Suppressor macrophage (primary cell): ENCODE results near the gene CASP4.
"Not testable (repeated sequence)": the region's sequence is repeated elsewhere in the genome, so short reads cannot be mapped to it uniquely, and the experiment has no call there.

ENCODE experiments used
- DNase-seq, 4 experiments: peaks; one replicate each; pipeline ENCODE4 v3.0.0-alpha.2; 2020 to 2022

The CASP4 gene

DNA sequence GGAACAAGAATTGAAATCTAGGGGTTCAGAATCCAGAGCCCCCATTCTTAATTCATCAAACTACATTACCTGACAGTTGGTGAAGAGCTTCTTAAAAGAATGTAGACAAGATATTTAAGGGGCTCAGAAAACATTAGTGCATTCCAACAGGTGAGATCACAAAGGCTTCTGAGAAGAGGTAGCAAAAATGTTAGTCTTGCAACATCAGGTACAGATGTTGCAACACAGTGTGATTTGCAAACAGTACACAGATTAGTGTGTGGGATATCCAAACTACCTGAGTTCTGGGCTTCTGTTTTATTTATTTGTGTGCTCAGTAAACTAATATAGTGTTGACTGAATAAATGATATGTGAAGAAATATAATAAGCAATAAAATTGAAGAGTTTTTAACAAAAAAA lies 11.8 kb downstream of the CASP4 start:
- no peak for DNase-seq

DNA sequence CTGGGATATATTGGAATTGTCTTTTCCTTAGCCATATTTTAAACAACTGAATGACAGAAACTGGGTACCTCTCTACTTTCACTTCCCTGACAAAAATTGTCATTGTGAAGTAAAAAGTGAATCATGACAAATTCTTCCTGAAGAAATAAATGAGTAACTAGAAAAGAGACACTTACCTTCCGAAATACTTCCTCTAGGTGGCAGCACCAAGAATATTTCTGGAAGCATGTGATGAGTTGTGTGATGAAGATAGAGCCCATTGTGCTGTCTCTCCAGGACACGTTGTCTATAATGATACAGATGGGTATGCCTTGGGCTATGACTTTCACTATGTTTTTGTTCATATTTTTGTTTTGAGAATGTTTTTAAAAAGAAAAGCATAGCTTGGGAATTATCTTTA lies 21.5 kb downstream of the CASP4 start:
- peak; percentile 43 to 80 (median 62) for DNase-seq

DNA sequence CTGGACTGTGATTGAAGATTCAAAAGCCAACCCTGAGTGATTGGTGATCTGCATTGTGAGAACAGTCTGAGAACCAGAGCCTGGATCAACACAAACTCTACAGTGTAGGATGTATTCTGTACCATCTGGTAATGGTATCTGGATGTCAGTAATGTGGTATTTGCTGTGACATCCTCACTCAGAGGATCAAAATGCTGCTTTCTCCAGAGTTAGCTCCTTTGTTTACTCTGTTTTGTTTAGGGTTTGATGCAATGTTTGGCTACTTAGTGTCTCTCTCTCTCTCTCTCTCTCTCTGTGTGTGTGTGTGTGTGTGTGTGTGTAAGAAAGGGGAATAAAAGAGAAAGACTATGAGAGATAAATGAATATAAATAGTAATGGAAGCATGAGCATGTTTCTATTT lies 24.3 kb downstream of the CASP4 start:
- no peak for DNase-seq

DNA sequence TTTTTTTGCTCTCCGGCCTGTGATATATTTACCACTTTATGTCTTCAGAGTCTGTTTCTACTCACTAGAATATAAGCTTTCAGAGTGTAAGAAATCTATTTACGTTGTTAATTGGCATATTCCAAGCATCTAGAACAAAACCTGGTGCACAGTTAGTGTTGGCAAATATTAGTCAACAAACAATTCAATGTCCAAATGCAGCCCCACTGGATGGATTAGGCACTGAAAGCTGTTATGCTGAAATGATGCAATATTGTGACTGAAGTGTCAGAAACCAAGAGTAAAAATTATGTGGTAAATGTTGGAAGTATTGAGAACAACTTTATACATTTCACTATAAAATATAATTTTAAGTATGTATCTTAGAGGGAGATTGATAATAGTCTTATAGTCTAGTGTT lies 24.8 kb downstream of the CASP4 start:
- no peak for DNase-seq

DNA sequence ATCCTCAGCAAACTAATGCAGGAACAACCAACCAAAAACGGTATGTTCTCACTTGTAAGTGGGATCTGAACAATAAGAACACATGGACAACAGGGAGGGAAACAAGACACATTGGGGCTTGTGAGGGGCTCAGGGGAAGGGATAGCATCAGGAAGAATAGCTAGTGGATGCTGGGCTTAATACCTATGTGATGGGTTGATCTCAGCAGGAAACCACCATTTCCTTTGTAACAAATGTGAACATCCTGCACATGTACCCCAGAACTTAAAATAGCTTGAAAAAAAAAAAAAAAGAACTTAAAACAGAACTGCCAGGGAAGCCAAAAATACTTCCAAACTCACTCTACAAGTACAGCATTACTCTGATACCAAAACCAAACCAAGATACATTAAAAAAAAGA lies 33.8 kb downstream of the CASP4 start:
- no peak for DNase-seq

DNA sequence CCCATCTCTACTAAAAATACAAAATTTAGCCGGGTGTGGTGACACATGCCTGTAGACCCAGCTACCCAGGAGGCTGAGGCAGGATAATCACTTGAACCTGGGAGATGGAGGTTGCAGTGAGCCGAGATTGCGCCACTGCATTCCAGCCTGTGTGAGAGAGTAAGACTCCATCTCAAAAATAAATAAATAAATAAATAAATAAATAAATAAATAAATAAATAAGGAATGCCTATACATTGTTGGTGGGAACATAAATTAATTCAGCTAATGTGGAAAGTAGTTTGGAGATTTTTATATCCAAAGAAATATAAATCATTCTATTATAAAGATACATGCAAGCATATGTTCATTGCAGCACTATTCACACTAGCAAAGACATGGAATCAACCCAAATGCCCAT lies 34.3 kb downstream of the CASP4 start:
- not testable (repeated sequence) for DNase-seq

DNA sequence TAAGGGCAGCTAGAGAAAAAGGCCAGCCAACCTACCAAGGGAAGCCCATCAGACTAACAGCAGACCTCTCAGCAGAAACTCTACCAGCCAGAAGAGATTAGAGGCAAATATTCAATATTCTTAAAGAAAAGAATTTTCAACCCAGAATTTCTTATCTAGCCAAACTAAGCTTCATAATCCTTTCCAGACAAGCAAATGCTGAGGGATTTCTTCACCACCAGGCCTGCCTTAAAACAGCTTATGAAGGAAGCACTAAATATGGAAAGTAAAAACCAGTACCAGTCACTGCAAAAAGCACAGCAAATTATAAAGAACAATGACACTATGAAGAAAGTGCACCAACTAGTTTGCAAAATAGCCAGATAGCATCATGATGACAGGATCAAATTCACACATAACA lies 39.6 kb downstream of the CASP4 start:
- no peak for DNase-seq

DNA sequence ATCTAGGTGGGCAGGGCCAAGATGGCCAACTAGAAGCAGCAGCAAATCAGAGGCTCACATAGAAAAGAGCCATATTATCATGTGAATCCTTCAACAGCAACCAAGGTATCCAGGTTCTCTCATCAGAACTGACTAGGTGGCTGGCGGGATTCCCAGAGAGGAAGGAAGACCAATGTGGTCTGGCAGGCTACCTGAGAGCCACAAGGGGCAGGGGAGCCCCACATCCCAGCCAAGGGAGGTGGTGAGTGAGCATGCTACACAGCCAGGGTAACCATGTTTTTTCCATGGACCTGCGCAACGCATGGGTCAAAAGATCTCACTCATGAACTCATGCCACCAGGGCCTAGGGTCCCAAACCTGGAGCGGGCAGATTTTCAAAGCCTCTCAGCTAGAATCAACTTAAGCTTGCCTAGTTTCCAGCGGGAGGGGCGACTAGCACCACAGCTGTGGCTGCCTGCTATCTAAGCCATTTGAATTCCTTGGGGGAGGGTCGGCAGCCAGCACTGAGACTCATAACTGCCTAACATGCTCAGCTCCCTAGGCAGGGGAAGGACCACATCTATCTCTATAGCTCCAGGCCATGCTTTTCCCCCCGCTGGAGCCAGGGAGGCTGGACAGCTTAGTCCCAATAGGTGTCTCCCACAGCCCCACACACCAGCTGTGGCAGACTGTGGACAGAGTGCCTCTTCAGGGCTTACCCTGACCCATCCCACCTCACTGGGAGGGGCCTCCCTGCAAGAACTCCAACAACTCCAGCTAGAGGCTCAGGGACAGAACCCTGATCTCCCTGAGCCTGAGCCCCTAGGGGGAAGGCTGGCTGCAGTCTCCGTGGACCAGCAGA lies 41.4 kb downstream of the CASP4 start:
- no peak for DNase-seq

DNA sequence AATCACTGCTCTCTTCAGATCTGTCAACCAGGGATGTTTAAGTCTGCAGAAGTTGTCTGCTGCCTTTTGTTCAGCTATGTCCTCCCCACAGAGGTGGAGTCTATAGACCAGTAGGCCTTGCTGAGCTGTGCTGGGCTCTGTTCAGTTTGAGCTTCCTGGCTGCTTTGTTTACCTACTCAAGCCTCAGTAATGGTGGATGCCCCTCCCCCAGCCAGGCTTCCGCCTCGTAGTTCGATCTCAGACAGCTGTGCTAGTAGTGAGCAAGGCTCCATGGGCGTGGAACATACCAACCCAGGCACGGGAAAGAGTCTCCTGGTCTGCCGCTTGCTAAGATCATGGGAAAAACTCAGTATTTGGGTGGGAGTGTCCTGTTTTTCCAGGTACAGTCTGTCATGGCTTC lies 42.5 kb downstream of the CASP4 start:
- DNase-seq = no peak

DNA sequence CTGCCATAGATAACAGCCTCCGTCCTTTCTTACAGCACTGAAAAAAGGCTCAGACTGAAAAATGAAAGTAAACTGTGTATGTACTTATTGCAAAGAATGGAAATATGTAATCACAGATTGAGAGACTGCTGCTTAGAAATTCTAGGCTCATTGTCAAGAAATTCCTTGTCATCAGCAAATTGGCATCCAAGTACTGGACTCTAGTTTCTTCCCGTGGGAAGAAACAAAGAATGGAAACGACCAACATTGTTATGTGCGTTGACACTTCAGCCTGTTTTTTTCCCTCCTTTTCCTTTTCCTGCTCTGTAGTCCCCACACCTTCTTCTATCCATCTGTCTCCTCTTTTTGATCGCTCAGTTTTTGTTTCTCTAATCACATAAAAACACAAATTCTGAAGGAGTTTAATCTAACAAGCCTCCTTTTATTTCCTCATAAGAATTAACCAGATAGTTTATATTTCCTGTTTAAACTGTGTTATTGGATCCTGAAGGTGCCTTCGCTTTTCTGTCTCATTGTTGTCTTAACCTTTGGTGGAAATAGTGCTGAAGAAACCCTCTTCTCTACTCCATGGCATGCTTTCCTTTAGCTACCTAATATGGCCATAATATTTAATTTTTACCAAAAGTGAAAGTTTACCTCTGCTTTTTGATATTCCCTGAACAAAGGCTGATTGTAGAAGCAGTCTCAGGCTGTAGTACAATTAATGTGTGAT lies 50.1 kb downstream of the CASP4 start:
- DNase-seq = no peak

DNA sequence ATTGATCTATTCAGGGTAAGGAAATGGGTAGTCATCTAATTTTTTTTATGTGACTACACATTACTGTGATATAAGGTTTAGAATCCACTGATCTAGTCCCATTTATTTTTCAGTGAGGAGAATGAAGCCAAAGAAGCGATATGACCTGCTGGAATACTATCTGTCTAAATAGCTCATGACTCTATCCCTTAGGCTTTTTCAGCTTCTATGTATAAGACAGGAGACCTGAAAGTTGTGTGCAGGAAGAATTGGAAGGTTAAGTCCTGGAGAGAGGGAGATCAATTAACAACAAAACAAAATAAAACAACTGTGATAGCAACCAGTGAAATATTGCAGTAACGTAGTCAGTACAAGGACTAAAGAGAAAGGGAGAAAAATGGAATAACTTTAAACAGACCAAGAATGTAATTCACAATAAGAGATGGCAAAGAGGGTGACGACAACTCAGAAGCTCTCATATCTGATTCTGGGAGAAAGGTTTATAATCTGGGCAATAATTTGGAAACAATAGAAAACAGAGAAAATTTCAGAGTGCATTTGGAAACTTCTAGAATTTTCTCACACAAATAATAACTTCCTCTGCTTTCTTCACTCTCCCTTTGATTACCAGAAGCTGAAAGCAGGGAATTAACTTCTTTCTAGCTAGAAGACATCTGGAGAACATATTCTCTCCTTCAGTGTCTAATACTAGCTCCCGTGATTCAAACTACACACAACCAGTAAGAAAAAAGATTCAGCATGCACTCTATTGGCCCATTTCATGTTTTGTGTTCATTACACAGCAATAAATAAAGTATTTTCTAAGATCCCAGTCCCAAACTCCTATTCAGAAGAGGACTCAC lies 50.9 kb downstream of the CASP4 start:
- DNase-seq = peak in 1 of 4 experiments; percentile 12

DNA sequence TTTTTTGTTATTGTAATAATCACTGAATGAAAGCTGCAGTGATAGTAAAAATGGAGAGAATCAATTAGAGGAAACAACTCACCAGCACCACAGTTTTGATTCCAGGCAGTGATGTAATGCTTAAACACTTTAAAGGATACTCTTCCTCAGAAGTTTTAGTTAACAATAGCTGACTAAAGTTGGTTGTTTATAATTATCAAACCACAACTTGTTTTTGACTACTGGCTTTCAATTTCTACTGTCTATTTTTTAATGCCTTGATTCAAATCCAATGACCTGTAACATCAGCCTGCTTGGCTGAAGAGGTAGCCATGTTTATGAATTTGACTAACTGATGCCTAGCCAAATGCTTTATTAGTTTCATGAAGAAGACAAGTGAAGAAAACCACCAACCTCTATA lies 51.9 kb downstream of the CASP4 start:
- no peak for DNase-seq

DNA sequence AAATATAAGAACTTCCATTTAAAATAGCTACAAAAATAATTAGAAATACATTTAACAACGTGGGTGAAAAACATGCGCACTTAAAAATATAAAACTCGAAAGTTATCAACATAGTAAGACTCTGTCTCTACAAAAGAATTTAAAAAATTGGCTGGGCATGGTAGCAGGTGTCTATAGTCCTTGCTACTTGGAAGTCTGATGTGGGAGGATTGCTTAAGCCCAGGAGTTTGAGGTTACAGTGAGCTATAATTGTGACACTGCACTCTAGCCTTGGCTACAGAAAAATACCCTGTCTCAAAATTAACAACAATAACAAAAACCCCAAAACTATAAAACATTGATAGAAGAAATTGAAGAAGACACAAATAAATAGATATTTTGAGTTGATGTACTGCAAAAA lies 56.3 kb downstream of the CASP4 start:
- DNase-seq = no peak

DNA sequence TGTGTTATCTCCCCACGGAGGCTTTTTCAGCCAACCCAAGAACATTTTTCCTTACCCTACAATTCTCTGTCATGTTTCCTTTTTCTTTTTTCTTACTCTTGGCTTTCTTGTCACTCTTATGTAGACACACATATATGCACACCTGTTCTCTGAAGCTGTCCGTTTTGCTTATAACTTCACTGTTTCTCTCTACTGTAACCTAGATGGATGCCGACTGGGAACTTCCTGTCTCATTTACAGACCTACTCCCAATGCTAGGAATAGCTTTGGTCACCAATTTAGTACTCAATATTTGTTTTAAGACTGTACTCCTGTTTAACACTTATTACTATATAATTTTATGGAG lies 60.2 kb downstream of the CASP4 start:
- no peak for DNase-seq

DNA sequence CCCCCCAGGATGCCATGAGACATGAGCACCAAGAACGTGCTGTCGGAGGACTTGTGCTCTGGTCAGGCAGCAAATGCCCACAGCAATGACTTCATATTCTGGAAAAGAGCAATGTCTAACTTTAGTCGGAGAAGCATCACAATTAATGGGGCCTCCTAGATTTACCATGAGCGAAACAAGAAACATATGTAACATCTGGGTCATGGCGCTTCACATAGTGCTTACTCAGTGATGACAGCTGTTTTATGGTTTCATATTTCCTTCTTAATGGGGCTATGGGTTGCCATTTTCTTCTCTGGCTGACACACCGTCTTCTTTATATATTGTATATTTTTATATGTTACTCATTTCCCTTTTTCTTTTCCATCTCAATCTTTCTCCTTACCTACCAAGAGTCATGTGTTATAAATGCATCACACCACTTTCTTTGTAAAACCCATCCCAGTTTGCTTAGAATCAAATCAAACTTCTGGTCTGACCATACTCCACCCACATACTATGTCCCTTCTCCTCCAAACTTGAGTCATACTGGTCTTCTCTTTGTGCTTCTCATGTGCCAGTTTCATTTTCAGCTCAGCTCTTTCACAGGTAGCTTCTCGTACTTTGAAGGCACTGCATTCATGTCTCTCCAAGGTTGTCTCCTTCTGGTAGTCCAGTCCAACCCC lies 60.7 kb downstream of the CASP4 start:
- DNase-seq = no peak

DNA sequence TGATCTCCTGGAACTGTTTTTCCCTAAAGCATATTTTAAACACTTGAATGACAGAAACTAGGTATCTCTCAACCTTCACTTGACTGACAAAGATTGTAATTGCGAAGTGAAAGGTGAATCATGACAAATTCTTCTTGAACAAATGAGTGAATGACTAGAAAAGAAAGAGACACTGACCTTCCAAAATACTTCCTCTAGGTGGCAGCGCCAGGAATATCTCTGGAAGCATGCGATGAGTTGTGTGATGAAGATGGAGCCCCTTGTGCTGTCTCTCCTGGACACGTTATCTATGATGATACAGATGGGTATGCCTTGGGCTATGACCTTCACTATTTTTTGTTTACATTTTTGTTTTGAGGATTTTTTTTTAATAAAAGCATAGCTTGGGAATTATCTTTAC lies 63.1 kb downstream of the CASP4 start:
- DNase-seq = no peak

DNA sequence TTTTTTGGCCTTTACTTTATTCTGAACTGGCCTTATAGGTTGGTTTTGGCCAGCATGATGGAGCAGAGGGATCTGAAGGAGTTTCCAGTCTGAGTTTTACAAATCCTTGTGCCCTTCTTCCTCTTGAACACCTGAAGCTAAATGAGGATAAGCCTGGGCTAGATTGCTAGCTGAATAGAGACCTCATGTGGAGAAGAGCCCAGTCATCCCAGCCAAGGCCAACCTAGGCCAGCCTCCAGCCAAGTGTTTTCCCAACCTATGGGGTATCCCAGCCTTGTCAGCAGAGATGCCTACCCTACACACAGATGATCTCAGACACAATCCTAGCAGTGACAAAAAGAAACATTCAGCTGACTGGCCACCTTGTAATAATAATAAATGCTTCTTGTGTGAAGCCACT lies 69.1 kb downstream of the CASP4 start:
- DNase-seq = no peak

DNA sequence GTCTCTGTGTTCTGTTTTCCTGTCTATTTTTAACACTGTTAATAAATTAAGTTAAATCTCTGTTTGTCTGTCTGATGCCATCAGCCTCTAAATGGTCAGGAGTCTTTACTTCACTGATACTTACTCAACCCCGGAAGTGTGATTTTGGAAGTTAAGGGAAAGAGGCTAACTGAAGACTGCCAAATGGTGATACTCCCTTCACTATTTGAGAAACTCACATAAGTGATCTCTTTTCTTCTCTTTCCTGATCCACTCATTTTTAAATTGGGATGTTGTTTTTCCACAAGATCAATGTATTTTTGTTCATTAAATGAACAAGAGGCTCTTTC lies 69.7 kb downstream of the CASP4 start:
- DNase-seq = peak in 1 of 4 experiments; percentile 3

DNA sequence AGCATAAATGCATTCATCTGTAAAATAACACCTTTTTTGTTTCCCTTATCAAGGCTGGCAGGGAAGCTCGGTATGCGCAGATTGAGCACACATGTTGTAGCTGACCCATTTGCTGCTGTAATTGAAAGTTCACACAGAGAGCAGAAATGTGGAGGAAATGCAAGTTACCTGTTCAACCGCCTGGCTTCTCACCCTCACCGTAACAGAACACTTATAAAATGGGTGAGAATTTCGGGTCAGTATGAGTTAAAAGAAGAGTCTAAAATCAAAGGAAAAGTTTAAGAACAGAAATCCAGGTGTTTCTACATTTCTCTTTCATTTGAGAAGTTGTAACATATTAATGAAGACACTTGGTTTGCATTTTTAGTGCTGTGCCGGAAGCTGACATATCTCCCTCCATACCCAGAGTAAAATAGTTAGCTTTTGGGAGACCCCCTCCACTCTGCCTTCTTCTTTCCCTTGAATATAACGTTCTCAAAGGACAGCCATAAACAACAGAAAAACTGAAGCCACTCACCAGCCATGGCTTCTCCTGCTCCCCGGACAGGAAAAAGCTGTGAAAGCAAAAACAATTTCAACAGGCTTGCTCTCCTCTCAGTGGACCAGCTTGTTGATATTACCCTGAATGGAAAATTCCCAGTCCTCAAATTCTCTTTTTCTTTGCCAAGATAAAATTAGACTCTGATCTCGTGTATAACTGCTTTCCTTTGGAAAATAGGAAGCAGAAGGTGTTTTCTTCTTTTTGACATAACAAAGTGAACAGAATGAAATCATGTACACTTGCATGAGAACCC lies 70.3 kb downstream of the CASP4 start, which contains the start of gene CASP12:
Gene CASP12 (minus strand): TSS at position 570 of the 794 bp plus-strand sequence.
- DNase-seq = no peak

DNA sequence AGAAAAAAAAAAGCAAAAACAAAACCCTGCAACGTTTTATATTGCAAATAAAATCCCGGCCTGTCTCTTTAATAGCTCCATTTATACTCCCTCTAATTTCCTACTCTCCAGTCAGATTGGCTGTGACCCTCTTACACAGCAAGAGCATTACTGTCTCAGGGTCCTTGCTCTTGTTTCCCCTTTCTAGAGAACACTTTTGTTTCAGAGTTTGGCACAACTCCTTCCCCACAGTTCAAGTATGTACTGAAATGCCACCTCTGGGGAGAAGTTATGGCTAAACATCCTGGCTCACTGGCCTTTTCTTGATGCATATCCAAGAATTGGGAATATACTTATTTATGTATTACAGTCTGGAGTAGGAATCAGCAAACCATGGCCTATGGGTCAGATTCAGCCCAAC lies 72.7 kb downstream of the CASP4 start:
- DNase-seq = no peak

DNA sequence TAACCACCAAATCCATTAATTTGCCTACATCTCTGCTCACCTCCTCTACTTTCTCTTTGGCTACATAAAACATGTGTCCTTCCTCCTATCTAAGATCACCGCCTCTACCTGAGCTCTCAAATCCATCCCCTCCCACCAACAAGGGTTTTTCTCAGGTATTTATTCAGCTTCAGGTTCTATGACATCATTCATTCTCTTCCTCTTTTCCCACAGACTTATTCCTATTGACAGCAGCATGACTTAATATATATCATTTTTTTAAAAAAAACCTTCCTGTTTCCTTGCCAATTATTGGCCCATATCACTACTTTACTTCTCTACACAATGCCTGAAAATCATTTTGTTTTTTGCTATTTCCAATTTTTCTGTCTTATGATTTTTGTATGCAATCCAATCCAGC lies 74.5 kb downstream of the CASP4 start:
- peak in 1 of 4 experiments; percentile 4 for DNase-seq
